ENCODE measurements around the gene B4GALT1. TPM values are rescaled to one million over a fixed set of nuclear protein-coding genes. Genes with fewer than 3 reads are reported as not detected.

The B4GALT1 gene
- total RNA-seq, 1 donor from 2014 or later: 35.7 TPM

- intact Hi-C loops (cut with DNase I): no loop called here
- no peak for DNase-seq (ENCODE audit: low spot score)
Measured at GRCh38 chr9:33186457-33187168, 19.5 kb upstream of the B4GALT1 start.

GRCh38 chr9:33185858-33186257, 18.7 kb upstream of the B4GALT1 start:
- intact Hi-C loops (cut with DNase I): no loop called here

GRCh38 chr9:33185406-33185805, 18.3 kb upstream of the B4GALT1 start:
- intact Hi-C loops (cut with DNase I): no loop called here
- no peak for DNase-seq (ENCODE audit: low spot score)

More at GRCh38 chr9:33185858-33186257, 18.7 kb upstream of the B4GALT1 start:
- no peak for DNase-seq (ENCODE audit: low spot score)

- DNase-seq (ENCODE audit: low spot score): no peak
- intact Hi-C loops (cut with DNase I): no loop called here
Measured at GRCh38 chr9:33184963-33185362, 17.8 kb upstream of the B4GALT1 start.

GRCh38 chr9:33182519-33182918, 15.4 kb upstream of the B4GALT1 start:
- DNase-seq (ENCODE audit: low spot score): no peak
- intact Hi-C loops (cut with DNase I): no loop called here

GRCh38 chr9:33180526-33181184, 13.5 kb upstream of the B4GALT1 start:
- no peak for DNase-seq (ENCODE audit: low spot score)
- intact Hi-C loops (cut with DNase I): no loop called here

GRCh38 chr9:33178972-33179697, 12.0 kb upstream of the B4GALT1 start:
- intact Hi-C loops (cut with DNase I): no loop called here
- no peak for DNase-seq (ENCODE audit: low spot score)

- DNase-seq (ENCODE audit: low spot score): no peak
- intact Hi-C loops (cut with DNase I): no loop called here
Measured at GRCh38 chr9:33177639-33178038, 10.5 kb upstream of the B4GALT1 start.

GRCh38 chr9:33177086-33177485, 9.9 kb upstream of the B4GALT1 start:
- intact Hi-C loops (cut with DNase I): no loop called here
- no peak for DNase-seq (ENCODE audit: low spot score)

DNA sequence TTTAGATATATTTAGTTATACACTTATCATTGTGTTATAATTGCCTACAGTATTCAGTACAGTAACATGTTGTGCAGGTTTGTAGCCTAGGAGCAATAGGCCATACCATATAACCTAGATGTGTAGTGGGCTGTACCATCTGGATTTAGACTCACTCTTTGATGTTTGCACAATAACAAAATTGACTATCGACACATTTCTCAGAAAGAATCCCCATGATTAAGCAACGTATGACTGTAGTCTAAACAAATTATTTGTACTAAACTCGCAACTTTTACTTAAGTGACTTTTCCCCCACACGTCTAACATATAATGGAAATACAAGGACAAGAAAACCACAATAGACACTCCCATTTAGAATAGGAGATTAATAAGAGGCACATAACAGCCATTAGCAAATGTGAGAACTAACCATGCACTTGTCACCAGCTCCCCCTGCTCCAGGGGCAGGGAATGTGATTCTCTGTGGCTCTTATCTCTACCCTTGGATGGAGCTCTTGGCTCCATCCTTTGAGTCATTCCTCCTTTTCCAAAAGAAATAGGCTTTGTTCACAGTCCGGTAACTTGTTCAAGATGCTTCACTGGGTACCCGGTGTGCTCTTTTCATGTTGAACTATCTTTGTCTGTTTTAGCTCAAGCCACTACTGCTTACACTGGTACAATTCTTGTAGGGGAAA, 8.7 kb upstream of the B4GALT1 start:
- intact Hi-C loops (cut with DNase I): no loop called here
- DNase-seq (ENCODE audit: low spot score): no peak

GRCh38 chr9:33172256-33173238, 5.4 kb upstream of the B4GALT1 start:
- intact Hi-C loops (cut with DNase I): loop anchor here (5.0 kb wide), 1 partner anchor 50 kb away; no protein-coding TSS in a partner anchor
- DNase-seq (ENCODE audit: low spot score): no peak

GRCh38 chr9:33170464-33171415, 3.6 kb upstream of the B4GALT1 start:
- intact Hi-C loops (cut with DNase I): loop anchor here (5.0 kb wide), 1 partner anchor 52 kb away; no protein-coding TSS in a partner anchor
- DNase-seq (ENCODE audit: low spot score): no peak

DNA sequence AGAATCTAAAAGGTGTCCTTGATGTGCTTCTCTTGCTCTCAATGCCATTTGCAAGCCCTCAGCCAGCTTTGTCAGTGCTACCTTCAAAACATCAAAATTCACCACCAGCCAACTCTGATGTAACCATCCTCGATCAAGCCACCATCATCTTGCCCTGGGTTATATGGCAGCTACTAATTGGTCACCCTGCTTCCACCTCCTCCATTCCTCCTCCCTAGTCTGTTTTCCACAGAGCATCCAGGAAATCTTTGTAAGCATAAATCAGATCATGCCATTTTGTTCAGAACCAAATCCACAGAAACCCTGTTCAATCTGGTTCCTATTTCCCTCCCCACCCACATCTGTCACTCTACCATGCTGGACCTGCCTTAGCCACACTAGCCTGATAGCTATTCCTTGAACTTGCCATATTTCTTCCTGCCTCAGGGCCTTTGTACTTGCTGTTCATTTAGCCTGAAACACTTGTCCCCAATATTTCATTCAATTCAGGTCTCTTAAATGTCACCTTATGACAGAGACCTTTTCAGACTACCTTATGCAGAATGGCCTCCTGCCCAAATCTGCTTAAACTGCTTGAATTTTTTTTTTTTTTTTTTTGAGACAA, 1.9 kb upstream of the B4GALT1 start:
- intact Hi-C loops (cut with DNase I): loop anchor here (5.0 kb wide), 1 partner anchor 87 kb away; no protein-coding TSS in a partner anchor

DNA sequence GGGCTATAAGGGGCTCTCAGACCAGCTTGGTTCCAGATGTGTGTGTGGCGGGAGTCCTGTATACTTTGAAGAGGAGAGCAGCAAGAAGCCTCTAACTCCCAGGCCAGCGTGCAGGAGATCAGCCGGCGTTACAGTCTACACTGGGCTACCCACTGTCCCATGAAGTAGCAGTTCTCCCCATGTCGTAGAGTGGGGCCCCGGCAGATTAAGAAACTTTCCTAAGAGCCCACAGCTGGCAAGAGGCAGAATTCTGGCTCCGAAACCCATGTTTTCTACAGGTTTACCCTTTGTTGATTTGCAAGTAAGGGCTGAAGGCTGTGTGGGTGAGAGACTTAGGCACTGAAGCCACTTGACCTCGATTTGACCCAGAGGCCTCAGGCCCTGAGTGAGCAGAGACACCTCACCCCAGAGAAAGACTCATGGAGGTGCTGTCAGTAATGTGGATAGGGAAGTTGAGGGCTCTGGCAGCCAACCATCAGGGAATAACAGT, 881 bp upstream of the B4GALT1 start:
- DNase-seq (ENCODE audit: low spot score): no peak
- intact Hi-C loops (cut with DNase I): loop anchor here (5.0 kb wide), 1 partner anchor 86 kb away; no protein-coding TSS in a partner anchor

More for the DNA sequence above, 1.9 kb upstream of the B4GALT1 start:
- no peak for DNase-seq (ENCODE audit: low spot score)

GRCh38 chr9:33166231-33167083, 679 bp downstream of the B4GALT1 start:
- intact Hi-C loops (cut with DNase I): loop anchor here (5.0 kb wide), 1 partner anchor 84 kb away; no protein-coding TSS in a partner anchor
- DNase-seq (ENCODE audit: low spot score): no peak
